CD4-positive, alpha-beta memory T cell (primary cell): ENCODE results near the gene PHC2. TPM values are rescaled to one million over a fixed set of nuclear protein-coding genes. Genes with fewer than 3 reads are reported as not detected.

Experiments
- CTCF ChIA-PET: fragments of 350-600 bp; sonication (Branson Sonifier 250); formaldehyde crosslinking; loops from one replicate; lab custom pipeline; 2021; ENCODE audit warnings: inconsistent platforms; ENCODE audit not compliant: partially characterized antibody; lab: Charles Lee
- POLR2A ChIA-PET: fragments of 350-600 bp; sonication (Branson Sonifier 250); formaldehyde crosslinking; loops from one replicate; lab custom pipeline; 2021; ENCODE audit not compliant: partially characterized antibody; lab: Charles Lee
- DNase-seq, 5 donors: peaks; one replicate each; pipeline versions ENCODE4 v3.0.0 to v3.0.0-alpha.2; 2020 to 2022; ENCODE audit warnings: mixed read lengths in 1 of 5
- H3K27ac ChIP-seq: one replicate; pipeline ENCODE4 v1.7.0; 2013; ENCODE audit warnings: low read depth, low read length
- H3K27me3 ChIP-seq: 2 replicates; pipeline ENCODE4 v1.7.0; 2013; ENCODE audit warnings: mild to moderate bottlenecking, low read length, moderate library complexity; ENCODE audit not compliant: insufficient read depth
- H3K36me3 ChIP-seq: 2 replicates; pipeline ENCODE4 v1.7.0; 2013; ENCODE audit warnings: mild to moderate bottlenecking, low read length, moderate library complexity; ENCODE audit not compliant: insufficient read depth
- H3K4me1 ChIP-seq: 2 replicates; pipeline ENCODE4 v1.7.0; 2013; ENCODE audit warnings: mild to moderate bottlenecking, low read length, moderate library complexity; ENCODE audit not compliant: insufficient read depth
- H3K4me3 ChIP-seq, 2 donors: one replicate each; pipeline ENCODE4 v1.7.0; 2013; ENCODE audit warnings: low read length in 2 of 2, mild to moderate bottlenecking in 1 of 2
- H3K9me3 ChIP-seq, 2 donors: one replicate each; pipeline ENCODE4 v1.7.0; 2013; ENCODE audit warnings: low read length in 2 of 2, control low read depth in 1 of 2; ENCODE audit not compliant: control insufficient read depth in 1 of 2
- H3K27ac Mint-ChIP-seq, 7 donors: one replicate each; pipeline ENCODE4 v1.8.0; 2020 to 2021; ENCODE audit warnings: mixed read lengths in 7 of 7, mild to moderate bottlenecking in 6 of 7, inconsistent platforms in 3 of 7, moderate library complexity in 3 of 7
- H3K27me3 Mint-ChIP-seq, 2 donors: one replicate each; pipeline ENCODE4 v1.8.0; 2020 to 2021; ENCODE audit warnings: mixed read lengths in 2 of 2
- H3K36me3 Mint-ChIP-seq, 2 donors: one replicate each; pipeline ENCODE4 v1.8.0; 2020 to 2021; ENCODE audit warnings: mixed read lengths in 2 of 2, inconsistent platforms in 1 of 2, mild to moderate bottlenecking in 1 of 2
- H3K4me1 Mint-ChIP-seq, 4 donors: one replicate each; pipeline ENCODE4 v1.8.0; 2020 to 2021; ENCODE audit warnings: mixed read lengths in 4 of 4, mild to moderate bottlenecking in 1 of 4
- H3K4me3 Mint-ChIP-seq, 8 donors: one replicate each; pipeline ENCODE4 v1.8.0; 2020 to 2021; ENCODE audit warnings: mixed read lengths in 8 of 8, mild to moderate bottlenecking in 7 of 8, moderate library complexity in 6 of 8, inconsistent platforms in 3 of 8
- H3K9me3 Mint-ChIP-seq, 8 donors: one replicate each; pipeline ENCODE4 v1.8.0; 2020 to 2021; ENCODE audit warnings: mixed read lengths in 8 of 8, mild to moderate bottlenecking in 5 of 8, inconsistent platforms in 3 of 8, moderate library complexity in 1 of 8
- intact Hi-C: fragments of 100-400 bp; cut with micrococcal nuclease; formaldehyde crosslinking; loops from one replicate; pipeline ENCODE4 v1.15.1; 2023
- polyA plus RNA-seq, 2 donors: library from polyadenylated mRNA; unstranded; fragments of 300-500 nt; fragmentation: Illumina TruSeq; gene quantifications; one replicate each; pipeline ENCODE4 v1.2.3, GENCODE V29; 2021
- total RNA-seq, 2 experiments: library from RNA; stranded (reverse); gene quantifications; one replicate each; pipeline ENCODE4 v1.2.3, GENCODE V29; 2021

PHC2 gene
- total and polyA plus RNA-seq, 4 experiments from 2014 or later: 11.3 to 35.6 (median 30.4) TPM

DNA sequence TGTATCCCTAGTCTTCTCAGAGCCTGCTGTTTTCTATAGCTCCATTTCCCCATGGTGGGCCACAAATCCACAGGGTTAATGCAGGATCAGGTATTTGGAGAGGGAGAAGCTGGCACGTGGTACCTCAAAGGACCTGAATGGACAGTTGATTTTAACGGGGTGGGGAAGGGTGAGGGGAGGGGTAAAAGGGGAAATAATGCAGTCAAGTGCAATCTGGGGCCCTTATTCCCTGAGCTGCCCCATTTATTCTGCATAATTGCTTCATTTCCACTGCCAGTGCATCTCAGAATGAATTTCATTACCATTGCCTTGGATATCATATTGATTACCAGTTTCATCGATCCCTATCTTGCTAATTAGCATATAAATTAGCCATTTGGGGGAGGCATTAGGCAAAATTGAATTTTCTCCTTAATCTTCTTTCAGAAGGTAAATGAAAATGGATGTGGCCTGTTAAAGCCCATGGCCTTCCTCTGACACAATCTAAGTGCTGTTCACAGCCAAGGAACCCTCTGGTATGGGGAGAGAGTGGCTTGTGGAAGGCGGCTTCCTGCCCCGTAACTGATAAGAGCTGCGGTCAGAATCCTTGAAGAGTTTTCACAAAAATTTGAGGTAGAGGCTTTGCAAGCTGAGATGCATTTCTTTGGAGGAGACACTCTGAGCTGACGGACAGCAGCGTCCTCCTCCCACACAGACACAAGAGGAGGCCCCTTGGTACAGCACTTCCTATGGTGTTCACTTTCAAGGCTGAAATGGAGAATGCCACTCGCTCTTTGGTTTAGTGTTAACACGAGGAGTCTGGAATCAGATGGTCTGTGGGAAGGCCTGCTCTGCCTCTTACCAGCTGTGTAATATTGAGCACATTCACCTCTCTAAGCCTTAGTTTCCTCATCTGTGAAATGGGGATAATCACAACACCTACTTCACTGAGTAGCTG is 34.4 kb downstream of the PHC2 start:
- peak overlapping the region in 2 of 8 donors; percentile 4 to 39 for H3K4me3 Mint-ChIP-seq
- Histone ChIP-seq H3K27me3 (no peaks in the 10 kb centered on the region), H3K4me3 (no peak overlapping the region), H3K9me3 (no peaks in the 10 kb centered on the region), H3K27ac (no peak overlapping the region), H3K4me1 (peaks cover 6% of the 10 kb centered on the region), H3K36me3 (no peaks in the 10 kb centered on the region)
- ChIA-PET POLR2A (no interaction called here), CTCF (no interaction called here)
- peaks cover 9 to 10% of the 10 kb centered on the region in 2 donors for H3K27me3 Mint-ChIP-seq
- intact Hi-C loops: no loop called here
- H3K4me1 Mint-ChIP-seq: peaks cover 0 to 11% (median 9%) of the 10 kb centered on the region in 4 donors
- no peaks in the 10 kb centered on the region for H3K36me3 Mint-ChIP-seq
- no peak overlapping the region for H3K27ac Mint-ChIP-seq
- no peak for DNase-seq
- no peaks in the 10 kb centered on the region for H3K9me3 Mint-ChIP-seq

DNA sequence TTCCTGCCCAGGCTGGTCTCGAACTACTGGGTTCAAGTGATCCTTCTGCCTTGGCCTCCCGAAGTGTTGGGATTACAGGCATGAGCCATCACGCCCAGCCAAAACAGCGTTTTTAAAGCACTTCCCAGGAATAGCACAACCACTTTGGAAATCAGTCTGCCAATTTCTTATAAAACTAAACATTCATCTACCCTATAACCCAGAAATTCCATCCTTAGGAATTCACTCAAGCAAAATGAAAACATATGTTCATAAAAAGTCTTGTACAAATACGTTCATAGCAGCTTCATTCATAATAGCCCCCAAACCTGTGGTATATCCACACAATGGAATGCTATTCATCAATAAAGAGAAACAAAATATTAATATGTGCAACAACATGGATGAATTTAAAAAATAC is 36.1 kb downstream of the PHC2 start:
- H3K36me3 Mint-ChIP-seq: no peaks in the 10 kb centered on the region
- Histone ChIP-seq H3K4me1 (peaks cover 6% of the 10 kb centered on the region), H3K9me3 (no peaks in the 10 kb centered on the region), H3K27me3 (no peaks in the 10 kb centered on the region), H3K36me3 (no peaks in the 10 kb centered on the region), H3K4me3 (no peak overlapping the region), H3K27ac (no peak overlapping the region)
- intact Hi-C loops: no loop called here
- H3K27ac Mint-ChIP-seq: no peak overlapping the region
- peaks cover 0 to 11% (median 9%) of the 10 kb centered on the region in 4 donors for H3K4me1 Mint-ChIP-seq
- no peaks in the 10 kb centered on the region for H3K9me3 Mint-ChIP-seq
- ChIA-PET CTCF (no interaction called here), POLR2A (no interaction called here)
- peaks cover 9 to 10% of the 10 kb centered on the region in 2 donors for H3K27me3 Mint-ChIP-seq
- no peak for DNase-seq
- H3K4me3 Mint-ChIP-seq: no peak overlapping the region

- no peak overlapping the region for H3K4me3 ChIP-seq
- Mint-ChIP-seq H3K4me3 (no peak overlapping the region), H3K27me3 (peaks cover 9 to 10% of the 10 kb centered on the region in 2 donors), H3K9me3 (no peaks in the 10 kb centered on the region), H3K36me3 (no peaks in the 10 kb centered on the region), H3K4me1 (peaks cover 0 to 11% (median 9%) of the 10 kb centered on the region in 4 donors), H3K27ac (no peak overlapping the region)
- no peaks in the 10 kb centered on the region for H3K36me3 ChIP-seq
- peaks cover 6% of the 10 kb centered on the region for H3K4me1 ChIP-seq
- H3K27ac ChIP-seq: no peak overlapping the region
- intact Hi-C loops: no loop called here
- ChIA-PET CTCF (no interaction called here), POLR2A (no interaction called here)
- no peaks in the 10 kb centered on the region for H3K27me3 ChIP-seq
- no peaks in the 10 kb centered on the region for H3K9me3 ChIP-seq
- DNase-seq: no peak
Observed at GRCh38 chr1:33393991-33394390, 36.9 kb downstream of the PHC2 start.

DNA sequence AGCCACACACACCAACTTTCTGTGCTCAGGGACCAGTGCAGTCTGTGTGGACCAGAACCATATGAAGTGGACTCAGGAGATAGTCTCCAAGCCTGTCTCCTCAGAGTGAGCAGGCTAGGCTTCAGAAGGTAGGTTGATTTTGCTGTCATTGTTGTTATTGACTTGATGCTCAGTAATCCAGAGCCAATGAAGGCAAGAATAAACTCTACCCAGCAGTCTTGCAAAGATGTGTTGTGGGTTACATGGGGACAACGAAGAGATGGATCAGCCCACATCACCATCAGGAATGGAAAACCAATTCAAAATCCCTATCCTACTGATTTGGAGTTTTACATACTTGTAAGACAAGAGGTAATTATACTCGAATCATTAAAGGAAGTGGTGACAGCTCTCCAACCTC is 37.4 kb downstream of the PHC2 start:
- Histone ChIP-seq H3K4me1 (peaks cover 6% of the 10 kb centered on the region), H3K9me3 (no peaks in the 10 kb centered on the region), H3K27me3 (no peaks in the 10 kb centered on the region), H3K4me3 (no peak overlapping the region), H3K27ac (no peak overlapping the region), H3K36me3 (no peaks in the 10 kb centered on the region)
- no peak overlapping the region for H3K4me3 Mint-ChIP-seq
- peaks cover 9 to 10% of the 10 kb centered on the region in 2 donors for H3K27me3 Mint-ChIP-seq
- intact Hi-C loops: no loop called here
- CTCF ChIA-PET: no interaction called here
- no peaks in the 10 kb centered on the region for H3K9me3 Mint-ChIP-seq
- H3K36me3 Mint-ChIP-seq: no peaks in the 10 kb centered on the region
- no peak for DNase-seq
- no peak overlapping the region for H3K27ac Mint-ChIP-seq
- POLR2A ChIA-PET: no interaction called here
- H3K4me1 Mint-ChIP-seq: peaks cover 0 to 11% (median 9%) of the 10 kb centered on the region in 4 donors

DNA sequence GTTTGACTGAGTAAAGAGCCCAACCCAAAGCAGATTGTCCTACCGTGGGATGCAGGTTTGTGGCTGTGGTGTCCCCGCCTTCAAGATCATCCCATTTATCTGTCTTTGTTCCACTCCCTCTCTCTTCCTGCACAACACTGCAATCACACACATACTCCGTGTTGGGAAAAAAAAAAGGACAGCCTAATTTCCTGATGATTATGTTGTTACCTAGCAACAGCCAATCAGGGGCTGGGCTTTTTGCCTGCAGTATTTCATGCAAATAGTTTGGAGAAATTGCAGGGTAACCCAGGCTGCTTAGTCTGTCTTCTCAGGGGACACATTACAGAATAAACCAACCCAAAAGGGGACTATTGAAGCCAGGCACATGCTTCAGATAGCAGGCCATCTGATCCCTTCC is 38.3 kb downstream of the PHC2 start:
- no peak for DNase-seq
- Mint-ChIP-seq H3K27ac (no peak overlapping the region), H3K4me3 (no peak overlapping the region), H3K36me3 (no peaks in the 10 kb centered on the region), H3K27me3 (peaks cover 9 to 10% of the 10 kb centered on the region in 2 donors), H3K4me1 (peaks cover 0 to 11% (median 9%) of the 10 kb centered on the region in 4 donors), H3K9me3 (no peaks in the 10 kb centered on the region)
- Histone ChIP-seq H3K36me3 (no peaks in the 10 kb centered on the region), H3K9me3 (no peaks in the 10 kb centered on the region), H3K27me3 (no peaks in the 10 kb centered on the region), H3K4me3 (no peak overlapping the region), H3K27ac (no peak overlapping the region), H3K4me1 (peaks cover 6% of the 10 kb centered on the region)
- intact Hi-C loops: no loop called here
- CTCF ChIA-PET: no interaction called here
- POLR2A ChIA-PET: no interaction called here

DNA sequence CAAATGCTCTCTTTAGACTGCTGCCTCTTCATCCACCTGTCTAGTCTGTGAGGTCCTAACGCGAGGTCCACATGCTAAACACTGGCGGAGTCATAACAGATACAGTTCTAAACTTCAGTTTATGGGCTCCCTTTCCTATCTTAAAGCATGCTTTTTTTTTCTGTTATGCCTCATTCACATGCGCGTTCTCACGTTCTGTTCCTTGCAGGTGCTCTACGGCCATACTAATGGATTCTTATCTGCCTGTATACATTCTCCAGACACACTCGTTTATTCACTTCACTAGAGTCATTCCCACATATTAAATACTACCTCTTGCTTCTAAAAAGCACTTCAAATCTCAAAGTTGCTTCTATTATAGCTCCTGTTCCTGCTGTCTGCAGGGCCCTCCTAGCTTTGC is 38.7 kb downstream of the PHC2 start:
- Mint-ChIP-seq H3K36me3 (no peaks in the 10 kb centered on the region), H3K4me1 (peaks cover 0 to 10% (median 9%) of the 10 kb centered on the region in 4 donors), H3K4me3 (no peak overlapping the region), H3K9me3 (no peaks in the 10 kb centered on the region), H3K27ac (no peak overlapping the region), H3K27me3 (peaks cover 9 to 10% of the 10 kb centered on the region in 2 donors)
- intact Hi-C loops: no loop called here
- Histone ChIP-seq H3K9me3 (no peaks in the 10 kb centered on the region), H3K4me1 (peaks cover 6% of the 10 kb centered on the region), H3K4me3 (no peak overlapping the region), H3K27ac (no peak overlapping the region), H3K27me3 (no peaks in the 10 kb centered on the region), H3K36me3 (no peaks in the 10 kb centered on the region)
- CTCF ChIA-PET: no interaction called here
- no peak for DNase-seq
- POLR2A ChIA-PET: no interaction called here

- Histone ChIP-seq H3K27me3 (no peaks in the 10 kb centered on the region), H3K4me3 (no peak overlapping the region), H3K4me1 (peaks cover 5% of the 10 kb centered on the region), H3K36me3 (no peaks in the 10 kb centered on the region), H3K9me3 (no peaks in the 10 kb centered on the region), H3K27ac (no peak overlapping the region)
- Mint-ChIP-seq H3K27ac (no peak overlapping the region), H3K4me3 (no peak overlapping the region), H3K27me3 (peaks cover 9 to 11% of the 10 kb centered on the region in 2 donors), H3K4me1 (peaks cover 0 to 3% (median 2%) of the 10 kb centered on the region in 4 donors), H3K9me3 (no peaks in the 10 kb centered on the region), H3K36me3 (no peaks in the 10 kb centered on the region)
- no peak for DNase-seq
- CTCF ChIA-PET: no interaction called here
- POLR2A ChIA-PET: no interaction called here
- intact Hi-C loops: no loop called here
Observed at GRCh38 chr1:33391343-33392078, 39.4 kb downstream of the PHC2 start.
